ENCODE data around the gene SF1.
"Not testable (repeated sequence)": the region's sequence is repeated elsewhere in the genome, so short reads cannot be mapped to it uniquely, and the experiment has no call there.

Gene SF1, protein sequence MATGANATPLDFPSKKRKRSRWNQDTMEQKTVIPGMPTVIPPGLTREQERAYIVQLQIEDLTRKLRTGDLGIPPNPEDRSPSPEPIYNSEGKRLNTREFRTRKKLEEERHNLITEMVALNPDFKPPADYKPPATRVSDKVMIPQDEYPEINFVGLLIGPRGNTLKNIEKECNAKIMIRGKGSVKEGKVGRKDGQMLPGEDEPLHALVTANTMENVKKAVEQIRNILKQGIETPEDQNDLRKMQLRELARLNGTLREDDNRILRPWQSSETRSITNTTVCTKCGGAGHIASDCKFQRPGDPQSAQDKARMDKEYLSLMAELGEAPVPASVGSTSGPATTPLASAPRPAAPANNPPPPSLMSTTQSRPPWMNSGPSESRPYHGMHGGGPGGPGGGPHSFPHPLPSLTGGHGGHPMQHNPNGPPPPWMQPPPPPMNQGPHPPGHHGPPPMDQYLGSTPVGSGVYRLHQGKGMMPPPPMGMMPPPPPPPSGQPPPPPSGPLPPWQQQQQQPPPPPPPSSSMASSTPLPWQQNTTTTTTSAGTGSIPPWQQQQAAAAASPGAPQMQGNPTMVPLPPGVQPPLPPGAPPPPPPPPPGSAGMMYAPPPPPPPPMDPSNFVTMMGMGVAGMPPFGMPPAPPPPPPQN

DNA sequence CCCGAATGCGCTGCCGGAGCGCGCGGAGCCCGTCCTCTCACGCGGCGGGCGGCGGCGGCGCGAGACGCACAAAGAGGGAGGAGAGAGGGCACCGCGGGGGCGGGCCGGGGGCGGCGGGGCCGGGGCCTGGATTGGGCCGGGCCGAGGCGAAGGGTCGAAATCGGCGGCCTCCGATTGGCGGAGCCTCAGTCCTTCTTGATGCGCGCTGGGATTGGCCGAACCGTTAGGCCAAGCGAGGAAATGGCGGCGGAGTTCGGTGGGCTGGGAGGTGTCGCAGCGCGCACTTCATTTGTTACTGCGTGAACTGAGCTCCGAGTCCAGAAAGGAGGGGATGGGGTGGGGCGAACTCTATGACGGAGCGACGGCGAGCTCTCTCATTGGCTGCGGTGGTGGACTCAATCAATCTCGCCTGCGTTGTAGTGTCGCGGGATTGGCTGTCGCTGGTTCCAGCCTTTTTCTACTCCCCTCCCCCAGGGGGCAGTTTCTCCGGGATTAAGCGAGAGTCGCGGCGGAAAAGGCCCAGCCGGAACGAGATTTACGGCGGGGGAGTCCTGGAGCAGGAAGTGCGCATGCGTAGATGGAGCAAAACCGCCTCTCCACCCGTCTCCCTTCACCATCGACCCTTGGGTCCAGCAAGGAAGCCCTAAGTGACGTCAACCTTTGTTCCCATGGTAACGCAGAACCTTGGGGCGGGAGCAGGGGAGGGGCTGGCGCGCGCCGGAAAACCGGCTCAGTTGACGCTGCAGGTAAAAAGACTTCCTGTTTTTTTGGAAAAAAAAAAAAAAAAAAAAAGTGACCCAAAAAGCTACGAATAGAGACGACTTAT, at the start of gene SF1:
Gene SF1, minus strand, starts transcription at position 70 of the 826 bp plus-strand sequence. CDS start 150 bp downstream, outside the sequence.
- DNase-seq: peak; percentile 100

DNA sequence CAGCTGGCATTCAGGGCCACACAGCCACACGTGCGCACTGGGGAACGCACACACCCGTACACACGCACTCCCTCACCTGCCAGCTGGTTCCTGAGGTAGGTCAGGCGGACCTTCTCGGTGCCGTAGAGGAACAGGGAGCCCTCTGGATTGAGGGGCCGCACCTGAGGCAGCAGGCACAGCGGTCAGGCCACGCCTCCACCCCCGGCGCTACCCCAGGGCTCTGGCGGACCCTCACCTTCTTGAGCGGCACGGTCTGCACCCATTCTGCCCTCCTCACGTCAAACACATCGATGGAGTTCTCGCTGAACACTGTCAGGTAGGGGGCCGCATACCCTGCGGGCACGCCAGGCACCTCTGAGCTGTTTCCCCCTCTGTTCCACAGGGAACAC, 49.1 kb upstream of the SF1 start:
- DNase-seq: no peak

DNA sequence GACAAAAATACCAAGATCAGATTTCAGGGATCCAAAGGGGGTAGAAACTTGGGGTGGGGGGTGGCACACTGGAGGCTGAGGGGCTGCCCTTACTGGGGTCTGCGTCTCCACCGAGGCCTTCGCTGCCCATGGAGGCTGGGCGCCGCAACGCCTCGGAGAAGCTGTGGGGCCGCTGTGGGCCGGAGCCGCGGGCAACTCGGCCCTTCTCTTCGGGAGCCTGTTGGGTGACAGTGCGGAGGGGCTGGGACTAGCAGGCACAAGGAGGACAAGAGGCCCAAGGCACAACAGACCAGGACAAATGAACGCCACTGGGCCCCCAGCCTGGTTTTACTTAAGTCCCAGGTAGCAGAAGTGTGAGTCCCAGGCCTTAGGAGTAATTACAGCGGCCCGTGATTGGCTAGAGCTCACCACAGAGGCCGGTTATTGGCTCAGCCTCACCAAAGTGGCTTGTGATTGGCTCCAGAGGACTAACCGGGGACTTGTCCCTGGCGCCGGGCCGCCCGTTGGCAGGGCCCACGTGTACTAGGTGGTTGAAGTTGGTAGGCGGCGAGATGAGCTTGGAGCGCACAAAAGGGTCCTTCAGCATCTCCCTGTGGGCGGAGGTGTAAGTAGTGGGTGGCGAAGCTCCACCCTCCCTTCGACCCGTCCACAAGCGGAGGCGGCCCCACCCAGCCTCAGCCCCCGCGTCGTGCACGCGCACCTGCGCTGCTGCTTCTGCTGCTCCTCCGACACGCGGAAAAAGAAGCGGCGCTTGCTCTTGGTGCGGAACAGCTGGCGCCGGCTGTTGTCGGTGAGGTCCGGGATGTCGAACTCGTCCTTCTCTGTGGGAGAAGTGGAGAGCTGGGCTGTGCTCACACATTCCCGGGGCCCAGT, 48.5 kb upstream of the SF1 start:
- DNase-seq: no peak

DNA sequence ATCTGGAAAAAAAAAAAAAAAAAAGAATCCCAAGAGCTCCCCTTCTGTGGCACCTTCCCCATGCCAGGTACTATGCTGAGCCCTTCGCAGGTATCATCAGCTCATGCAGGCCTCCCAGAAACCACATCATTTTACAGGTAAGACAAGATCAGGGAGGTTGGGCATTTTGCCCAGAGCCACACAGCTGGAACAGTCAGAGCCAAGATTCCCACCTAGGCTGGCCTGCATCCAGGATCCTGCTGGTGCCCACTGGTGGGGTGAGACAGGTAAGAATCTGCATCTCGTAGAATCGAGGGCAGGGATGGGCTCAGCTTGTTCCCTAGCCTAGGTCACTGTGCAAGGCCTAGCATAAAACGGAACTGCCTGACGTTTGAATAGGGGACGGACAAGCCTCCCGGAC, 47.7 kb upstream of the SF1 start:
- no peak for DNase-seq

DNA sequence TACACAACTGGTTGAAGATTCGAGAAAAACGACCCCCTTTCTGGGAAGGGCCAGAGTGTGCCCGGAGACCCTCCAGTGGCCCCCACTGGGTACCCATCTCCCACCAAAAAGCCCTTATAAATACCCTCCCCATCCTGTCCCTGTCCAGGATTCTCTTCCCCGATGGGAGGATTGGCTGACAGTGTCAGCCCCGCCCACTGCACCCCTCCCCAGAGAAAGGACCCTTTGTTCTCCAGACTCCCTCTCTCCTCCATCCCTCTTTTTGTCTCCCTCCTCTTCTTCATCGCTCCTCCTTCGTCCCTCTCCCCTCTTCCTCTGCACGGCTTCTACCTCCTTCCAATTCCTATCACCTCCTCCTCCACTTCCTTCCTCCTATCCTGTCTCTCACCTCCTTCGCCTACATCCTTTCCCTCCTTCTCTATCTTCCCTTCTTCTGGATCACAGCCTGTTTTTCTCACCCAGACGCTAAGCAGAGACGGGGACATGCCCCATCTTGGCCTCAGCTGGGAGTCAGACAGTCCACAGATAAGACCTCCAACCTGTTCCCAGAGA, 45.3 kb upstream of the SF1 start:
- DNase-seq: no peak

DNA sequence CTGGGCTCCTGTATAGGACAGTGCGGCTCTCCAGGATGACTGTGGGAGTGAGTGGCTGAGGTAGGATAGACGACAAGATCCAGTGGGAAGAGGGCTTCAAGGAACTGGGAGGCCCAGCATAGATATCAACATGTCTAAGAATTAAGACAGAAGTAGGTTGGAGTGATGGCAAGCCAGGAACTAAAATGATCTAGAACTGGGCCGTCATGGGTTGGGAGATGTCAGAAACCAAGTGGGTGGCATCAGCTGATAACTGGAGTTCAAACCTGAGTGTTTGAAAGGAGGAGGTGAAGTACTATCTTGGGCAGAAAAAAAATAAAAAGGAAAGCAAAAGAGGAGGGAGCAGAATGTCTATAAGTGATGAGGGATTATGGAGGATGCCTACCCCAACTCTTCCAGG, 39.1 kb upstream of the SF1 start:
- no peak for DNase-seq

DNA sequence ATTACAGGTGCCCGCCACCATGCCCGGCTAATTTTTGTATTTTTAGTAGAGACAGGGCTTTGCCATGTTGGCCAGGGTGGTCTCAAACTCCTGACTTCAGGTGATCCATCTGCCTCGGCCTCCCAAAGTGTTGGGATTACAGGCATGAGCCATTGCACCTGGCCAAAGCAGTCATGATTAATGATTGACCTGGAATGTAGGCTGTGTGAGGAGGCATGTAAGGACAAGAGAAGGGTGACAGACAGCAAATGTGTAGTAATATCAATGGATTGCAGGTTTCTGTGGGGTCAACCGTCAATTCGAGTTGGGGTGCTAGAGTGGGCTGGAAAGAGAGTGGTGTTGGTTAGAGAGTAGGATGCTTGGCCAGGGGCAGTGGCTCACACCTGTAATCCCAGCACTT, 37.1 kb upstream of the SF1 start:
- DNase-seq: not testable (repeated sequence)

DNA sequence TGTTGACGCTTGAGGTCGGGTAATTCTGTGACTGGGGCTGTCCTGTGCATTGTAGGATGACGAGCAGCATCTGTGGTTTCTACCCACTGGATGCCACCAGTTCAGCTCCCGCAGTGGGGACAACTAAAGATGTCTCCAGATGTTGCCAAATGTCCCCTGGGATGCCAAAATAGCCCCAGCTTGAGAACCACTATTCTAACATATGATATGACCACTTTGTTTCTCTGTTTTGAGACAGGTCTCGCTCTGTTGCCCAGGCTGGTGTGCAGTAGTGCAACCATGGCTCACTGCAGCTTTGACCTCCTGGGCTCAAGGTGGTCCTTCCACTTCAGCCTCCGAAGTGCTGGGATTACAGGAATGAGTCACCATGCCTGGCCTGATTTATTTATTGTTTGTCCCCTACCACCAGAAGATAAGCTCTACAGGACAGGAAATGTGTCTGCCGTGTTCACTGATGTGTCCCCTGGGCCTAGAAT, 36.4 kb upstream of the SF1 start:
- DNase-seq: no peak

DNA sequence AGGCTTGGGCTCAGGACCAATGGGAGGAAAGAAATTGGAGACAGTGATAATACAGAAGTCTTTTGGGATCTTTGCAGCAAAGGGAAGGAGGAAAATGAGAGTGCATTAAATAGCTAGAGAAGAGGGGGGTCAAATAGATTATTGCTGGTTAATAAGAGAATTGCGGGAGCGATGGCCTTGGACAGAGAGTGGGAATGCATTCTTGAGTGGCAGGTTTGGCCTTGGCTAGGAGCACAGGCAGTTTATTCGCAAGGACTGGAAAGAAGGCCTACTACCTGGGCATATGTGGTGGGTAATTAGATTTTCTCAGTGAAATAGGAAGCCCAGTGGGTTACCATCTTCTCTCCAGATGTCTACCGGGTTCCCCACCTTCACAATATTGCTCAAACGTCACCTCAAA, 35.5 kb upstream of the SF1 start:
- no peak for DNase-seq

DNA sequence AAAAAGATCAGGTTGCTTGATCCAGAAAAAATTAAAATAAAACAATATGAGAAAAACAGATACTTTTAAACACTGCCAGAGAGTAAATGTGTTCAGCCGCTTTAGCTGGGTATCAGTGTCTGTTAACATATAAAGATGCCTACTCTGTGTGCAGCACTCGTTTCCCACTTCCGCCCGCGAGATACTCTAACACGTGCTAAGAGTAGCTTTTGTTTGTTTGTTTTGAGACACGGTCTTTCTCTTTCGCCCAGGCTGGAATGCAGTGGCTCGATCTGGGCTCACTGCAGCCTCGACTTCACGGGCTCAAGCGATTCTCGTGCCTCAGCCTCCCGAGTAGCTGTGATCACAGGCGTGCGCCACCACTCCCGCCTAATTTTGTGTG, 32.5 kb upstream of the SF1 start:
- peak; percentile 52 for DNase-seq

DNA sequence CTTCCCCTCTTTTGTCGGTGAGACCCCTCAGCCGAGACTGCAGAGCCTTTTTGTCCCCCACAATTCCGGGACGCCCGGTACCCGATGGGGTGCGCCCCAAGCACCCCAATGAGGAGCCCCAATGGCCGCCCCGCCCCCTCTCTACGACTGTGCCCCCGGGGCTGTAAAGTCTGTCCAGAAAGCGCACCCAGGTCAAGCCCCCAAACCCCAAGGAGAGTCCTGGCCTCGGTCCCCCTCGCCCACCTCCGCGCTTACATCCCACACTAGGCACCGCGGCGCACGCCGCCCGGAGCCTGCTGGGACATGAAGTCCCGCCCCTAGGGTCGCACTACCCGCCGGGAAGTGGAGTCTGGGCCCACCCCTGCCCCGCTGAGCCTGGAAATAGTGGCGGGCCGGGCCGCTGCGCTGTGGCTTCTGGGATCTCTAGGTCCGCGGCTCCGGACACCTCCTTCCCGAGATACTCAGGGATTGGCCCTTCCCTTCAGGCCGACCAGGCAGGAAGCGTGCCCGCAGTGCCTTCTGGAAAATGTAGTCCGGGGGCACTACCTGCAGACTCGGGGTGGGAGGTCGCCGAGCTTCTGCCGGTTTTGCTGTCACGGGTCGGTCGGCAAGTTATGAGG, 32.0 kb upstream of the SF1 start, which contains the start of gene MEN1:
Gene MEN1, minus strand, starts transcription at position 281 of the 620 bp plus-strand sequence. CDS start 442 bp downstream, outside the sequence.
- peak; percentile 96 for DNase-seq

DNA sequence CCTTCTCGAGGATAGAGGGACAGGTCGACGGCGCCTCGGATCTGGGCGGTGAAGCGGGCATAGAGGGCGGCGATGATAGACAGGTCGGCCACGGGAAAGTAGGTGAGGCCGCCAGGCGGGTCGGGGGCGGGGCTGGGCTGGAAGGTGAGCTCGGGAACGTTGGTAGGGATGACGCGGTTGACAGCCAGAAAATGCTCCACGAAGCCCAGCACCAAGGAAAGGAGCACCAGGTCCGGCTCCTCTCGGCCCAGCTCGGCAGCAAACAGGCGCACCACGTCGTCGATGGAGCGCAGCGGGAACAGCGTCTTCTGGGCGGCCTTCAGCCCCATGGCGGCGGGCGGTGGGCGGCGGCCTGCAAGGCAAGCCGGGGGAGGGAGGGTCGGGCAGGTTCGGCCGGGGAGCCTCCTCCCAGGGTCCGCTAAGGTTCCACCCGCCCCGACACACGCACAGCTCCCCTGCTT, 31.5 kb upstream of the SF1 start:
- DNase-seq: no peak

DNA sequence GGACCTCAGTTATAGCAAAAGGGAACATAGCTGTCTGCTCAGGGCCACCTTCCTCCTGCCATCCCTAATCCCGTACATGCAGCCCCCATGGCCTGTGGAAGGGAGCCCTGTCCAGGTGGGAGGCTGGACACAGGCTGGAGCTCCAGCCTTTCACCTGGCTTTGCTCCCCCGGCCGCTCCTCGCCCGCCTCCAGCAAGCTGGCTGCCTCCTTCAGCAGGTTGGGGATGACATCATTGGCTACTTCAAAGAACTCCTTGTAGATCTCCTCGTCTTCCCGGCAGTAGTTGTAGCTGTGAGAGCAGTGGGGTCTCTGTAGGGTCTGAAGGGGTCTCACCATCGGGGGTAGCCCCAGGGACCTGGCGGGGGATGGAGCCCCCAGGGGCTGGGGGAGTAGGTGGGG, 27.1 kb upstream of the SF1 start:
- no peak for DNase-seq

DNA sequence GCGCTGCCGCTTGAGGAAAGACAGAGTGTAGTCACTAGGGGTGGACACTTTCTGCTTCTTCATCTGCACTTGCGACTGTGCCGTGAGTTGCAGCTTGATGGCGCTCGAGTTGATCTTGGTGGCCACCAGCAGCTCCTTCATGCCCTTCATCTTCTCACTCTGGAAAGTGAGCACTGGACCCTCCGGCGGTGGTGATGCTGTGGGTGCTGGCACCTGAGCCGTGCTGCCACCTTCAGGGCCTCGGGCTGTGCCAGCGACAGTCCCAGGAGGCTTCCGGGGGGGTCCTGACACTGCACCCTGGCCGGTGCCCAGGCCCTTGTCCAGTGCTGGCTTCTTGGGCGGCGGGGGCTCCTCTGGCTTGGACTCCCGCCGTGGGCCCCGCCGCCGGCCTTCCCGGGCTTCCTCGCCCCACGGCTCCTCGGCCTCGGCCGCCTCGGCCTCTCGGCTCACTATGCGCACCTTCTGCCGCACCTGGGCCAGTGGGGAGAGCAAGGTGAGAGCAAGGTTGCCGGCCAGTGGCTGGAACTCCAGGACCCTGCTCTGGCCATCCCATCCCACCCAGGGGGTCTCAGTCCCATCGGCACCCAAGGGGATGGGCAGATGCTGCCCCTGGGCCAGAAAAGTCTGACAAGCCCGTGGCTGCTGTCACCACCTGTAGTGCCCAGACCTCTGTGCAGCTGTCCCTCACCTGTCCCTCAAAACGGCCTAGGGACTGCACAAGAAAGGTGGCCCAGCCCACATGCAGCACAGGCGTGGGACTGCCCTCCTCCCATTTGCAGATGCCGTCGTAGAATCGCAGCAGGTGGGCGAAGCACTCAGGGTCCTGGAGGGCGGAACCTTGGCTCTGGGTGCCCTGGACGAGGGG, 26.2 kb upstream of the SF1 start:
- DNase-seq: no peak

DNA sequence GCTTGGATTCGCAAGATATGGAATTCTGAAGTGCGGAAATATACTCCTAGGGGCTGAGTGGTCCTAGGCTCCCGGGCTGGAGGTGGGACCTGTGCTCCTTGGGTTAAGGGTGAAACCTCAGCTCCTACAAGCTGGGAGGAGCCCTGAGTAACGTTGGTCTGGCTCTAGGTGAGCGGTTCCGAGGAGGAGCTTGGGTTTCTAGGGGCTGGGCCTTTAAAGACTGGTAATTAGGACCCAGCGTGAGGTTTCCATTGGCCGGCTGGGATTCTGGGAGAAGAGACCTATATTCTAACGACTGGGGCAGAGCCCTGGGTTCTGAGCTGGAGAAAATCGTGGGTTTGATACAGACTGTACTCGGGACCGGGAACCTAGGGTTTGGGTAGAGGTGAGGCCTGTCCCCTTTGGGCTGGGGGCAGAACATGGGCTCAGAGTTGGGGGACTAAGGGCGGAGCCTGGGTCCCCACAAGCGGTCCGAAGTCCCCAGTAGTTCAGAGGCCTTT, 25.6 kb upstream of the SF1 start:
- DNase-seq: no peak

DNA sequence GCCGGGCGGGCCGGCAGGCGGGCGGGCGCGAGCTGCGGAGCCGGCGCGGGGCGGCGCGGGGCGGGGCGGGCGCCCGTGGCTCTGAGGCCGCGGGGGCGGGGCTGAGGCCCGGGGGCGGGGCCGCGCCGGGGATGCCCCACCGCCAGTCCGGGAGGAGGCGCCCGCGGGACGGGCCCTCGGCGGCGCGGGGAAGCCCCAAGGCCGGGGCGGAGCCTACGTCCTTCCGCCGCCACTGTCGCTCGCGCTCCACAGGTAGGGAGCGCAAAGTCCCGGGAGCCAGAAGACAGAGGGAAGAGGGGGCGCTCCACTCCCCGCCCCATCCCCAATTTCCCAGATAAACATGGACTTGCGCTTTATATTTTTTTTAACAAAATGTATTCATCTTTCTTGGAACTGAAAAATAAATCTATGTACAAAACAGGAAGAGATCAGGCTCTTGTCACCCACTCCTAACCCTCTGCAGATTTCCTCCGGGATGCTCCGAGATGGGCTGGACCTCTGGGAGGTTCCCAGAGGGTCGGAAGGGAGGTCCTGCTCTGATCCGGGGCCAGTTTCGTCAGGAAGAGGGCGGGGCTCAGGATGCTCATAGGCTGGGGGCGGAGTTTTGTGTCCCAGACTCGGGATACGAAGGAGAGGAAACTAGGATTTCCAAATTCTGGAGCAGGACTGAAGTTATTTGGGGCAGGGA, 25.0 kb upstream of the SF1 start, which contains the start of gene MAP4K2:
Gene MAP4K2, minus strand, starts transcription at position 57 of the 688 bp plus-strand sequence. CDS start 65 bp downstream, outside the sequence.
- DNase-seq: peak; percentile 87

DNA sequence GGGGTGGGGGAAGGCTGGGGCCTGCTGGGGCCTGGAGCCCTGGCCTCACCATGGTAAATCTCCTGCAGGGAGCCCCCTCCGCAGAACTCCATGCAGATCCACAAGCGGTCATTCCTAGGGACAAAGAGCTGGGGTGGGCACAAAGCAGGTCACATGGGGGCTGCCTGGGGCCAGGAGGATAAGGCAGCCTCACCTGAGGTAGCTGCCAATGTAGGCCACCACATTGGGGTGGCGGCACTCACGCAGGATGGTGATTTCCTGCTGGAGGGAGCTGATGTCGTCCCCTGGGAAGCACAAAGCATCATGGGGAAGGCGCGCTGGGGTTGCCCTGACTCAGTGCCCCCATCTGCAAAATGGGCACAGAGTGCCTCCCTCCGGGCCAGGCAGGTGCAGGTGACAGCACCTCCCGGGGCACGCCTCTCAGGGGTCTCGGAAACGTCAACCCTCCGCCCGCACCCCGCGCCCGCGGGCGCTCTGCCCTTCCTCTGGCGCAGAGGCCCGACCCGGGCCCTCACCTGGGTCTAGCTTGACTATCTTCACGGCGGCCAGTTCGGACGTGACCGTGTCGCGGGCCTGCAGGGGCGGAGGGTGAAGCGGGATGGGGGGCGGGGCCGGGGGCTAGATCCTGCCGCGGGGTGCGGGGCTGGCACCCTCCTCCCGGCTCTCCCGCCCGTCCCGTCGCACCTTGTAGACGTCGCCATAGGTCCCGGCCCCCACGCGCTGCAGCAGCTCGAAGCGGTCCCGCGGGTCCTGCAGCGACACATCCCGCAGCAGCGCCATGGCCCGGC, 24.2 kb upstream of the SF1 start:
- DNase-seq: no peak

DNA sequence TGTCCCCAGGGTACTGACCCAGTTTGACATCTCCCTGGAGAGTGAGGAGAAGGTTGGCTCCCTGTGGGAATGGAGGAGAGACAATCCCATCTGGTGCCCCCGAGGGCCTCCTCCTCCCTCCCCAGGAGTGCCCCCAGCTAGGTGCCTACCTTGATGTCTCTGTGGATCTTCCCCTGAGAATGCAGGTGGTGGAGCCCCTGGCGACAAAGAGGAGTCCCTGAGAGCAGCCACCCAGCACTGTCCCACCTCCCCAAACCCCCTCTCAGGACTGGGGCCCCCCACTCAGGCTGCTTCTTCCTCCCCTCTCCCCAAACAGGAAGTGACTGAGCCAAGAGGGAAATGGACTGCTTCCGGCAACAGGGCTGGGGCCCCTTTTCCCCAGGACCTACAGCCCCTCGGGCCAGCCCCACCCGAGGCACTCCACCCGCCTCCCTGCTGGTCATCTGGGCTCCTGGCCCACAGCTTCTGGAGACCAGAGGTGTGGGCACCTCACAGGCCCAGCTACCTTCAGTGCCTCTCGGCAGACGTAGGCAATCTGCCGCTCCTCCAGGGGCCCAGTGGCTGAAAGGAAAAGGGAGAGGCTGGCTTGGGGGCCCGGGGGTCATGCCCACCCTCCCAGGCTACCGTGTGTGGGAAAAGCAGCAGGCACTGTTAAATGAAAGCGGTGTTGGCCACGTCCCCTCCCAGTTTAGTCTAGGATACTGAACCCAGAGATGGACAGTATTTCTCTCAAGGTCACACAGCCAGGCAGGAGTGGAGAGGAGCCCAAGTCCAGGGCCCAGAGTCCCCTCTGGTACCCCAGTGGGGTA, 23.4 kb upstream of the SF1 start:
- DNase-seq: no peak
